A549 (cell line): ENCODE data around the gene SLC2A6. TPM values are rescaled to one million over a fixed set of nuclear protein-coding genes. Genes with fewer than 3 reads are reported as not detected.

Experiments
- ATAC-seq, 2 experiments: fragments of 200-7000 bp in 1 of 2; fragments of >200 bp in 1 of 2; cut with Nextera tagmentation in 1 of 2; cut with Tn5 transposase in 1 of 2; 3 replicates each; pipeline versions ENCODE4 v1.8.0 to v1.9.1; 2018 to 2020; ENCODE audit warnings: mild to moderate bottlenecking in 1 of 2, moderate library complexity in 1 of 2
- CTCF ChIA-PET: fragments of 300-600 bp; sonication (Branson Sonifier 250); formaldehyde crosslinking; extraction: SDS; loops from one replicate; lab custom pipeline; 2021; ENCODE audit warnings: antibody characterized with exemption, inconsistent platforms; lab: Yijun Ruan, JAX
- POLR2A ChIA-PET: fragments of 350-600 bp; formaldehyde crosslinking; extraction: SDS; loops from one replicate; lab custom pipeline; 2021; ENCODE audit warnings: antibody characterized with exemption, inconsistent platforms; lab: Yijun Ruan, JAX
- DNase-seq, 2 experiments: peaks; one replicate each; pipeline versions ENCODE4 v3.0.0 to v3.0.0-alpha.2; 2011 to 2016; ENCODE audit warnings: low read depth in 1 of 2, low spot score in 1 of 2
- FAIRE-seq: peaks from 2 replicates; lab custom pipeline; 2011; peaks lifted over from hg19 to GRCh38; lab: Jason Lieb, UNC
- H3K27ac ChIP-seq, 2 experiments: fragments of >200 bp; sonication (Bioruptor Twin); formaldehyde crosslinking; 3 replicates each; pipeline ENCODE4 v1.5.1; 2016 to 2017
- H3K4me1 ChIP-seq: fragments of >200 bp; sonication (Bioruptor Twin); formaldehyde crosslinking; 3 replicates; pipeline ENCODE4 v1.6.1; 2016
- H3K4me2 ChIP-seq: fragments of >200 bp; sonication (Bioruptor Twin); formaldehyde crosslinking; 3 replicates; pipeline ENCODE4 v1.6.1; 2016
- H3K4me3 ChIP-seq: fragments of >200 bp; sonication (Bioruptor Twin); formaldehyde crosslinking; 3 replicates; pipeline ENCODE4 v1.5.1; 2016
- H3K9me3 ChIP-seq: fragments of >200 bp; sonication (Bioruptor Twin); formaldehyde crosslinking; 3 replicates; pipeline ENCODE4 v1.6.1; 2016
- CHD4 ChIP-seq: fragments of 200-600 bp; sonication (generic); IDR thresholded peaks from 2 replicates; pipeline ENCODE4 v1.6.1; 2016; ENCODE audit warnings: antibody characterized with exemption, mild to moderate bottlenecking, borderline replicate concordance
- WGBS: methylation state at CpG from one replicate; pipeline ENCODE4 v1.1.6; 2017; ENCODE audit errors: missing lambda C conversion rate; 5-methylcytosine and 5-hydroxymethylcytosine counted together
- polyA plus RNA-seq, 4 experiments: library from polyadenylated mRNA; depleted of rRNA in 3 of 4; stranded (reverse); fragments of >200 nt; fragmentation: RNase III in 1 of 4; extraction: RNeasy Plus Mini Kit Qiagen cat#74134 plus additional on column Dnase treatment in 1 of 4; gene quantifications; 2 replicates in 3 of 4; 3 replicates in 1 of 4; pipeline ENCODE4 v1.2.3, GENCODE V29; 2011 to 2017
- TF ChIP-seq, protein P1 (sequence below): fragments of >200 bp; sonication (Bioruptor Twin); formaldehyde crosslinking; IDR thresholded peaks from 3 replicates; pipeline ENCODE4 v1.5.1; 2016

SLC2A6 gene
- polyA plus RNA-seq, 2 of the 4 experiments (the other 2 are of a cell fraction): 3.7 to 20.5 TPM

DNA sequence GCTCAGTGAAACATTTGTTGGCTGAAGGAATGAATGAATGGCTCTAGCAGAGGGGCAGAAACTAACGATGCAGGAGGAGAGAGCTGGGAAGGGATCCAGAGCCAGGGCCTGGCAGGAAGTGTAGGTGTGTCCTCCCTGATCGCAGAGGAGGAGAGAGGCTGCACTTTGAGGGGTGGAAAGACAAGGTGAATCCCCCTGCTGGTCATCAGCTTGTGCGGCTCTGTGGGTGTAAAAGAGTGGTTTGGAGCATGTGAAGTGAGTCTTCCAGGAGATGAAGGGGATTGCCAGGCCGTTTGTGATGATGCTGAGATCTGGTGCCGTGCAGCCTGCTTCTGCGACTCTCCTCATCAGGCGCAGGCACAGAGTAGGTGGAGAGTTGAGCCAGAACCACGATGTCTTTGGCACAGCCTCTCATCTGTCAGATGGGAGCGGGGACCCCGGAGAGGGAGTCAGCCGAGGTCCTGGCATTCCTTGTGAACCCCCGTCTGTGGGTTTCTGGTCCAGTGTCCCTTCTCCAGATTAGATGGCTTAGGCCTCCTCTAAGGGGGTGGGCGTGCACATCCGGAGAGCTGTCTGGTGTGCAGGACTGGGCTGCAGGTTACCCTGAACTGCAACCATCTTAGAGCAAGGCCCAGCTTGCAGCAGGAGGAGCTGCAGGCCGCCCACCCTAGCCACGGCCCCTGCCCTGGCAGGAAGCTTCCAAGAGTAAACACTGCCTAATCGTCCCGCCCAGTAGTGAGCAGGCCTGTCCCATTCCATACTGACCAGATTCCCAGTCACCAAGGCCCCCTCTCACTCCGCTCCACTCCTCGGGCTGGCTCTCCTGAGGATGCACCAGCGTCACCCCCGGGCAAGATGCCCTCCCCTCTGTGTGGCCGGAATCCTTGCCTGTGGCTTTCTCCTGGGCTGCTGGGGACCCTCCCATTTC is 57.0 kb downstream of the SLC2A6 start, which contains the start of gene ADAMTS13:
ADAMTS13 (plus strand) TSS at position 753 of the 928 bp plus-strand sequence; CDS start at position 830, 77 bp downstream.
- no peak within 1 kb of the TSS for H3K4me3 ChIP-seq
- H3K4me1 ChIP-seq: peaks cover 7% of the 10 kb centered on the region; the same call in 1 of the 3 replicates
- no peaks in the 10 kb centered on the region for H3K9me3 ChIP-seq
- ChIA-PET POLR2A (no interaction called here), CTCF (interaction anchor here (0.5 to 2.4 kb wide), 7 partner anchors 14 to 1740 kb away, joined by 3 to 10 read pairs (median 4); no protein-coding TSS in a partner anchor)
- WGBS: 68% methylated on average over 19 of the region's 23 CpGs
- FAIRE-seq (no peak), ATAC-seq (peak; percentile 49 to 58; a peak in 5 of 6 replicates), DNase-seq (peak; percentile 58 to 60)
- no peak within 1 kb of the TSS for H3K27ac ChIP-seq
- no peak for TF ChIP-seq CHD4
- TF ChIP-seq, protein P1, sequence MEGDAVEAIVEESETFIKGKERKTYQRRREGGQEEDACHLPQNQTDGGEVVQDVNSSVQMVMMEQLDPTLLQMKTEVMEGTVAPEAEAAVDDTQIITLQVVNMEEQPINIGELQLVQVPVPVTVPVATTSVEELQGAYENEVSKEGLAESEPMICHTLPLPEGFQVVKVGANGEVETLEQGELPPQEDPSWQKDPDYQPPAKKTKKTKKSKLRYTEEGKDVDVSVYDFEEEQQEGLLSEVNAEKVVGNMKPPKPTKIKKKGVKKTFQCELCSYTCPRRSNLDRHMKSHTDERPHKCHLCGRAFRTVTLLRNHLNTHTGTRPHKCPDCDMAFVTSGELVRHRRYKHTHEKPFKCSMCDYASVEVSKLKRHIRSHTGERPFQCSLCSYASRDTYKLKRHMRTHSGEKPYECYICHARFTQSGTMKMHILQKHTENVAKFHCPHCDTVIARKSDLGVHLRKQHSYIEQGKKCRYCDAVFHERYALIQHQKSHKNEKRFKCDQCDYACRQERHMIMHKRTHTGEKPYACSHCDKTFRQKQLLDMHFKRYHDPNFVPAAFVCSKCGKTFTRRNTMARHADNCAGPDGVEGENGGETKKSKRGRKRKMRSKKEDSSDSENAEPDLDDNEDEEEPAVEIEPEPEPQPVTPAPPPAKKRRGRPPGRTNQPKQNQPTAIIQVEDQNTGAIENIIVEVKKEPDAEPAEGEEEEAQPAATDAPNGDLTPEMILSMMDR: no peak
- H3K4me2 ChIP-seq: no peak within 1 kb of the TSS

Other genes starting within 250 kb of the SLC2A6 start
- gene ABO, start 203.9 kb downstream of the SLC2A6 start, polyA plus RNA-seq (2011; rRNA removed): not detected in 2 replicates
- gene ABO, start 203.9 kb downstream of the SLC2A6 start, polyA plus RNA-seq (2017; fragmentation: RNase III; extraction: RNeasy Plus Mini Kit Qiagen cat#74134 plus additional on column Dnase treatment): not detected in 3 replicates
- gene SURF6, start 142.9 kb downstream of the SLC2A6 start, polyA plus RNA-seq (2011; rRNA removed): 7.1 and 10.5 TPM in 2 replicates
- gene SURF6, start 142.9 kb downstream of the SLC2A6 start, polyA plus RNA-seq (2017; fragmentation: RNase III; extraction: RNeasy Plus Mini Kit Qiagen cat#74134 plus additional on column Dnase treatment): 23.0 to 26.8 TPM (median 25.1 TPM) in 3 replicates
- gene MED22, start 131.0 kb downstream of the SLC2A6 start, polyA plus RNA-seq (2011; rRNA removed): 15.7 and 18.4 TPM in 2 replicates
- 20.4 to 22.8 TPM (median 22.0 TPM) in 3 replicates for gene MED22, start 131.0 kb downstream of the SLC2A6 start, polyA plus RNA-seq (2017; fragmentation: RNase III; extraction: RNeasy Plus Mini Kit Qiagen cat#74134 plus additional on column Dnase treatment)
- gene RPL7A, start 130.9 kb downstream of the SLC2A6 start, polyA plus RNA-seq (2011; rRNA removed): 2,218 and 2,405 TPM in 2 replicates
- 2,511 to 2,766 TPM (median 2,608 TPM) in 3 replicates for gene RPL7A, start 130.9 kb downstream of the SLC2A6 start, polyA plus RNA-seq (2017; fragmentation: RNase III; extraction: RNeasy Plus Mini Kit Qiagen cat#74134 plus additional on column Dnase treatment)
- 47.5 and 63.0 TPM in 2 replicates for gene SURF1, start 122.6 kb downstream of the SLC2A6 start, polyA plus RNA-seq (2011; rRNA removed)
- gene SURF1, start 122.6 kb downstream of the SLC2A6 start, polyA plus RNA-seq (2017; fragmentation: RNase III; extraction: RNeasy Plus Mini Kit Qiagen cat#74134 plus additional on column Dnase treatment): 25.3 to 28.6 TPM (median 27.7 TPM) in 3 replicates
- gene SURF2, start 122.5 kb downstream of the SLC2A6 start, polyA plus RNA-seq (2011; rRNA removed): 15.4 and 25.2 TPM in 2 replicates
- 34.9 to 36.9 TPM (median 35.6 TPM) in 3 replicates for gene SURF2, start 122.5 kb downstream of the SLC2A6 start, polyA plus RNA-seq (2017; fragmentation: RNase III; extraction: RNeasy Plus Mini Kit Qiagen cat#74134 plus additional on column Dnase treatment)
- gene SURF4, start 103.0 kb downstream of the SLC2A6 start, polyA plus RNA-seq (2011; rRNA removed): 169 and 174 TPM in 2 replicates
- gene SURF4, start 103.0 kb downstream of the SLC2A6 start, polyA plus RNA-seq (2017; fragmentation: RNase III; extraction: RNeasy Plus Mini Kit Qiagen cat#74134 plus additional on column Dnase treatment): 140 to 159 TPM (median 158 TPM) in 3 replicates
- gene STKLD1, start 102.7 kb downstream of the SLC2A6 start, polyA plus RNA-seq (2011; rRNA removed): 1.1 and 1.6 TPM in 2 replicates
- 0.29 to 1.4 TPM (median 1.2 TPM) in 3 replicates for gene STKLD1, start 102.7 kb downstream of the SLC2A6 start, polyA plus RNA-seq (2017; fragmentation: RNase III; extraction: RNeasy Plus Mini Kit Qiagen cat#74134 plus additional on column Dnase treatment)
- 20.6 and 25.8 TPM in 2 replicates for gene REXO4, start 61.1 kb downstream of the SLC2A6 start, polyA plus RNA-seq (2011; rRNA removed)
- 30.3 to 31.7 TPM (median 31.0 TPM) in 3 replicates for gene REXO4, start 61.1 kb downstream of the SLC2A6 start, polyA plus RNA-seq (2017; fragmentation: RNase III; extraction: RNeasy Plus Mini Kit Qiagen cat#74134 plus additional on column Dnase treatment)
- 0.80 and 1.2 TPM in 2 replicates for gene ADAMTS13, start 56.7 kb downstream of the SLC2A6 start, polyA plus RNA-seq (2011; rRNA removed)
- gene ADAMTS13, start 56.7 kb downstream of the SLC2A6 start, polyA plus RNA-seq (2017; fragmentation: RNase III; extraction: RNeasy Plus Mini Kit Qiagen cat#74134 plus additional on column Dnase treatment): 0.94 to 1.7 TPM (median 0.98 TPM) in 3 replicates
- gene CACFD1, start 19.1 kb downstream of the SLC2A6 start, polyA plus RNA-seq (2011; rRNA removed): 6.2 and 8.0 TPM in 2 replicates
- gene CACFD1, start 19.1 kb downstream of the SLC2A6 start, polyA plus RNA-seq (2017; fragmentation: RNase III; extraction: RNeasy Plus Mini Kit Qiagen cat#74134 plus additional on column Dnase treatment): 3.1 to 5.2 TPM (median 5.0 TPM) in 3 replicates
- gene MYMK, start 45.9 kb upstream of the SLC2A6 start, polyA plus RNA-seq (2011; rRNA removed): not detected in 2 replicates
- not detected in 3 replicates for gene MYMK, start 45.9 kb upstream of the SLC2A6 start, polyA plus RNA-seq (2017; fragmentation: RNase III; extraction: RNeasy Plus Mini Kit Qiagen cat#74134 plus additional on column Dnase treatment)
- gene ADAMTSL2, start 55.6 kb upstream of the SLC2A6 start, polyA plus RNA-seq (2011; rRNA removed): not detected in 2 replicates
- not detected in 3 replicates for gene ADAMTSL2, start 55.6 kb upstream of the SLC2A6 start, polyA plus RNA-seq (2017; fragmentation: RNase III; extraction: RNeasy Plus Mini Kit Qiagen cat#74134 plus additional on column Dnase treatment)
- not detected in 2 replicates for gene FAM163B, start 130.3 kb upstream of the SLC2A6 start, polyA plus RNA-seq (2011; rRNA removed)
- not detected in 3 replicates for gene FAM163B, start 130.3 kb upstream of the SLC2A6 start, polyA plus RNA-seq (2017; fragmentation: RNase III; extraction: RNeasy Plus Mini Kit Qiagen cat#74134 plus additional on column Dnase treatment)
- gene DBH, start 157.3 kb upstream of the SLC2A6 start, polyA plus RNA-seq (2011; rRNA removed): not detected in 2 replicates
- gene DBH, start 157.3 kb upstream of the SLC2A6 start, polyA plus RNA-seq (2017; fragmentation: RNase III; extraction: RNeasy Plus Mini Kit Qiagen cat#74134 plus additional on column Dnase treatment): not detected in 3 replicates